Stimulated activated naive CD8-positive, alpha-beta T cell treated with anti-CD3 and anti-CD28 coated beads, Interleukin-15, amount 100 ng/mL, for 72 hours (primary cell): Measurements from ENCODE around the gene ASPDH.

Experiments
- ATAC-seq: fragments of 150-1000 bp; cut with Tn5 transposase; 2 replicates; pipeline ENCODE4 v1.10.0; 2021; ENCODE audit warnings: mild to moderate bottlenecking, moderate library complexity
- DNase-seq, 2 donors: peaks; one replicate each; pipeline ENCODE4 v3.0.0; 2021 to 2022
- H3K27ac Mint-ChIP-seq, 2 donors: one replicate each; pipeline ENCODE4 v1.8.0; 2022; ENCODE audit warnings: mild to moderate bottlenecking in 2 of 2, mixed read lengths in 2 of 2, moderate library complexity in 2 of 2
- H3K27me3 Mint-ChIP-seq: one replicate; pipeline ENCODE4 v1.8.0; 2022; ENCODE audit warnings: mixed read lengths
- H3K4me1 Mint-ChIP-seq: one replicate; pipeline ENCODE4 v1.8.0; 2022; ENCODE audit warnings: mild to moderate bottlenecking, mixed read lengths
- H3K4me3 Mint-ChIP-seq, 2 donors: one replicate each; pipeline ENCODE4 v1.8.0; 2022; ENCODE audit warnings: mild to moderate bottlenecking in 2 of 2, mixed read lengths in 2 of 2, moderate library complexity in 1 of 2
- H3K9me3 Mint-ChIP-seq, 2 donors: one replicate each; pipeline ENCODE4 v1.8.0; 2022; ENCODE audit warnings: mixed read lengths in 2 of 2

The ASPDH gene

GRCh38 chr19:50550594-50550966 lies 36.9 kb upstream of the ASPDH start:
- no peak for ATAC-seq
- no peak for DNase-seq
- Mint-ChIP-seq H3K27me3 (peaks cover 69% of the 10 kb centered on the region), H3K4me3 (no peak overlapping the region), H3K4me1 (peaks cover 18% of the 10 kb centered on the region), H3K27ac (no peak overlapping the region), H3K9me3 (no peaks in the 10 kb centered on the region)

GRCh38 chr19:50549927-50550593 lies 36.3 kb upstream of the ASPDH start:
- Mint-ChIP-seq H3K4me3 (no peak overlapping the region), H3K9me3 (no peaks in the 10 kb centered on the region), H3K27ac (no peak overlapping the region), H3K4me1 (peaks cover 13% of the 10 kb centered on the region), H3K27me3 (peaks cover 64% of the 10 kb centered on the region)
- DNase-seq, result no peak
- no peak for ATAC-seq

- Mint-ChIP-seq H3K9me3 (no peaks in the 10 kb centered on the region), H3K27me3 (peaks cover 57% of the 10 kb centered on the region), H3K4me1 (peaks cover 13% of the 10 kb centered on the region), H3K4me3 (no peak overlapping the region), H3K27ac (no peak overlapping the region)
- DNase-seq (no peak), ATAC-seq (no peak)
Measured at GRCh38 chr19:50549059-50549926, 35.6 kb upstream of the ASPDH start.

GRCh38 chr19:50548191-50549058 lies 34.7 kb upstream of the ASPDH start:
- no peaks in the 10 kb centered on the region for H3K9me3 Mint-ChIP-seq
- peaks cover 48% of the 10 kb centered on the region for H3K27me3 Mint-ChIP-seq

GRCh38 chr19:50547385-50548190 lies 33.9 kb upstream of the ASPDH start:
- H3K27me3 Mint-ChIP-seq, result peaks cover 39% of the 10 kb centered on the region
- H3K4me3 Mint-ChIP-seq, result no peak overlapping the region
- no peak for DNase-seq
- no peak for ATAC-seq
- H3K4me1 Mint-ChIP-seq, result peaks cover 9% of the 10 kb centered on the region
- peak overlapping the region in 1 of 2 donors; percentile 75 for H3K27ac Mint-ChIP-seq
- H3K9me3 Mint-ChIP-seq, result no peaks in the 10 kb centered on the region

More at GRCh38 chr19:50548191-50549058, 34.7 kb upstream of the ASPDH start:
- Mint-ChIP-seq H3K4me1 (peaks cover 13% of the 10 kb centered on the region), H3K4me3 (no peak overlapping the region), H3K27ac (no peak overlapping the region)
- DNase-seq (no peak), ATAC-seq (peak; percentile 33)

GRCh38 chr19:50546527-50547221 lies 33.0 kb upstream of the ASPDH start:
- no peak for DNase-seq
- Mint-ChIP-seq H3K27ac (peak overlapping the region; percentile 28 to 75), H3K27me3 (peaks cover 30% of the 10 kb centered on the region), H3K4me3 (no peak overlapping the region), H3K9me3 (no peaks in the 10 kb centered on the region), H3K4me1 (peaks cover under 1% of the 10 kb centered on the region)
- no peak for ATAC-seq

- ATAC-seq (no peak), DNase-seq (no peak)
- peaks cover 2% of the 10 kb centered on the region for H3K27me3 Mint-ChIP-seq
- H3K9me3 Mint-ChIP-seq, result no peaks in the 10 kb centered on the region
- no peaks in the 10 kb centered on the region for H3K4me1 Mint-ChIP-seq
- no peak overlapping the region for H3K27ac Mint-ChIP-seq
- no peak overlapping the region for H3K4me3 Mint-ChIP-seq
Measured at GRCh38 chr19:50542943-50543342, 29.2 kb upstream of the ASPDH start.

GRCh38 chr19:50537769-50538230 lies 24.1 kb upstream of the ASPDH start:
- H3K27me3 Mint-ChIP-seq, result peaks cover 26% of the 10 kb centered on the region
- no peak overlapping the region for H3K4me3 Mint-ChIP-seq
- peak; percentile 54 to 67 for DNase-seq
- peaks cover 12% of the 10 kb centered on the region for H3K4me1 Mint-ChIP-seq
- ATAC-seq, result peak; percentile 75
- H3K9me3 Mint-ChIP-seq, result peaks cover 8 to 10% of the 10 kb centered on the region in 2 donors
- no peak overlapping the region for H3K27ac Mint-ChIP-seq

- H3K27ac Mint-ChIP-seq, result no peak overlapping the region
- H3K9me3 Mint-ChIP-seq, result peaks cover 13 to 15% of the 10 kb centered on the region in 2 donors
- DNase-seq (no peak), ATAC-seq (no peak)
- H3K27me3 Mint-ChIP-seq, result peaks cover 31% of the 10 kb centered on the region
- peaks cover 12% of the 10 kb centered on the region for H3K4me1 Mint-ChIP-seq
- no peak overlapping the region for H3K4me3 Mint-ChIP-seq
Measured at GRCh38 chr19:50537306-50537685, 23.6 kb upstream of the ASPDH start.

GRCh38 chr19:50536662-50537305 lies 23.1 kb upstream of the ASPDH start:
- no peak for DNase-seq
- Mint-ChIP-seq H3K4me1 (peaks cover 12% of the 10 kb centered on the region), H3K27me3 (peaks cover 36% of the 10 kb centered on the region), H3K27ac (no peak overlapping the region), H3K4me3 (no peak overlapping the region), H3K9me3 (peaks cover 15 to 20% of the 10 kb centered on the region in 2 donors)
- no peak for ATAC-seq

GRCh38 chr19:50535672-50536187 lies 22.0 kb upstream of the ASPDH start:
- no peak overlapping the region for H3K27ac Mint-ChIP-seq
- H3K4me3 Mint-ChIP-seq, result no peak overlapping the region
- ATAC-seq, result no peak
- DNase-seq, result no peak
- H3K9me3 Mint-ChIP-seq, result peaks cover 15 to 20% of the 10 kb centered on the region in 2 donors
- peaks cover 12% of the 10 kb centered on the region for H3K4me1 Mint-ChIP-seq
- peaks cover 44% of the 10 kb centered on the region for H3K27me3 Mint-ChIP-seq

- Mint-ChIP-seq H3K9me3 (peaks cover 15 to 20% of the 10 kb centered on the region in 2 donors), H3K27me3 (peaks cover 53% of the 10 kb centered on the region), H3K27ac (no peak overlapping the region), H3K4me3 (no peak overlapping the region), H3K4me1 (peaks cover 12% of the 10 kb centered on the region)
- no peak for DNase-seq
- peak; percentile 64 for ATAC-seq
Measured at GRCh38 chr19:50534478-50534877, 20.8 kb upstream of the ASPDH start.

GRCh38 chr19:50532952-50533351 lies 19.2 kb upstream of the ASPDH start:
- no peak for ATAC-seq
- H3K27ac Mint-ChIP-seq, result no peak overlapping the region
- H3K27me3 Mint-ChIP-seq, result peaks cover 61% of the 10 kb centered on the region
- peaks cover 12% of the 10 kb centered on the region for H3K4me1 Mint-ChIP-seq
- peaks cover 15 to 20% of the 10 kb centered on the region in 2 donors for H3K9me3 Mint-ChIP-seq
- DNase-seq, result no peak
- no peak overlapping the region for H3K4me3 Mint-ChIP-seq

- ATAC-seq (no peak), DNase-seq (no peak)
- H3K9me3 Mint-ChIP-seq, result peaks cover 15 to 20% of the 10 kb centered on the region in 2 donors
- H3K27me3 Mint-ChIP-seq, result peaks cover 52% of the 10 kb centered on the region
- H3K4me1 Mint-ChIP-seq, result peaks cover 7% of the 10 kb centered on the region
- no peak overlapping the region for H3K4me3 Mint-ChIP-seq
- no peak overlapping the region for H3K27ac Mint-ChIP-seq
Measured at GRCh38 chr19:50531171-50531612, 17.5 kb upstream of the ASPDH start.
